GM23338 (cell line): Measurements from ENCODE around the gene PCDHB5. TPM values are rescaled to one million over a fixed set of nuclear protein-coding genes. Genes with fewer than 3 reads are reported as not detected.
A peak's percentile ranks its signal among the peaks of the same experiment; 100 is the strongest.

Experiments used
- ATAC-seq: fragments of 200-7000 bp; cut with Tn5 transposase; 3 replicates; pipeline ENCODE4 v1.9.1; 2020
- DNase-seq: peaks from one replicate; pipeline ENCODE4 v3.0.0-alpha.2; 2015; ENCODE audit warnings: low spot score
- H2AFZ ChIP-seq: fragments of 200-600 bp; sonication (generic); 2 replicates; pipeline ENCODE4 v1.8.0; 2016; ENCODE audit warnings: antibody characterized with exemption, mild to moderate bottlenecking, moderate library complexity
- H3F3A ChIP-seq: fragments of 200-600 bp; sonication (generic); replicated peaks from 2 replicates; pipeline ENCODE4 v1.8.0; 2017; ENCODE audit warnings: antibody characterized with exemption, mixed run types, low read depth
- H3K27ac ChIP-seq: fragments of 200-600 bp; sonication (generic); 2 replicates; pipeline ENCODE4 v1.6.1; 2016; ENCODE audit warnings: low read depth
- H3K27me3 ChIP-seq: fragments of 200-600 bp; sonication (generic); 2 replicates; pipeline ENCODE4 v1.8.0; 2016; ENCODE audit warnings: mild to moderate bottlenecking, mixed run types, moderate library complexity; ENCODE audit not compliant: insufficient read depth
- H3K36me3 ChIP-seq: fragments of 200-600 bp; sonication (generic); 2 replicates; pipeline ENCODE4 v1.8.0; 2016; ENCODE audit warnings: mild to moderate bottlenecking; ENCODE audit not compliant: insufficient read depth
- H3K4me1 ChIP-seq: fragments of 200-600 bp; sonication (generic); 2 replicates; pipeline ENCODE4 v1.8.0; 2016; ENCODE audit warnings: mild to moderate bottlenecking, moderate library complexity; ENCODE audit not compliant: insufficient read depth
- H3K4me2 ChIP-seq: fragments of 200-600 bp; sonication (generic); 2 replicates; pipeline ENCODE4 v1.7.1; 2017; ENCODE audit warnings: mixed run types
- H3K4me3 ChIP-seq: fragments of 200-600 bp; sonication (generic); 2 replicates; pipeline ENCODE4 v1.6.1; 2016; ENCODE audit warnings: mixed run types
- H3K79me2 ChIP-seq: fragments of 200-600 bp; sonication (generic); replicated peaks from 2 replicates; pipeline ENCODE4 v1.8.0; 2017; ENCODE audit warnings: mild to moderate bottlenecking; ENCODE audit not compliant: insufficient read depth
- H3K9me2 ChIP-seq: fragments of 200-600 bp; sonication (generic); 2 replicates; pipeline ENCODE4 v1.8.0; 2017; ENCODE audit not compliant: insufficient read depth
- H4K20me1 ChIP-seq: fragments of 200-600 bp; sonication (generic); replicated peaks from 2 replicates; pipeline ENCODE4 v1.8.0; 2017; ENCODE audit warnings: mild to moderate bottlenecking; ENCODE audit not compliant: insufficient read depth
- H3K27ac Mint-ChIP-seq: 2 replicates; pipeline ENCODE4 v1.8.0; 2020; ENCODE audit warnings: inconsistent platforms, mild to moderate bottlenecking, moderate library complexity, mixed read lengths
- H3K27me3 Mint-ChIP-seq: 3 replicates; pipeline ENCODE4 v1.8.0; 2022; ENCODE audit warnings: low read depth, mild to moderate bottlenecking, moderate library complexity, mixed read lengths, inconsistent platforms; ENCODE audit not compliant: insufficient read depth, poor library complexity
- H3K36me3 Mint-ChIP-seq: 3 replicates; pipeline ENCODE4 v1.8.0; 2021; ENCODE audit warnings: low read depth, mild to moderate bottlenecking, inconsistent platforms, moderate library complexity, mixed read lengths
- H3K4me1 Mint-ChIP-seq: 3 replicates; pipeline ENCODE4 v1.8.0; 2020; ENCODE audit warnings: mild to moderate bottlenecking, inconsistent platforms, mixed read lengths
- H3K4me3 Mint-ChIP-seq: 3 replicates; pipeline ENCODE4 v1.8.0; 2021; ENCODE audit warnings: moderate library complexity, mild to moderate bottlenecking, inconsistent platforms, mixed read lengths
- H3K9me3 Mint-ChIP-seq: 3 replicates; pipeline ENCODE4 v1.8.0; 2020; ENCODE audit warnings: moderate library complexity, mild to moderate bottlenecking, inconsistent platforms, mixed read lengths
- CREB1 ChIP-seq: fragments of 250-450 bp; sonication (Bioruptor Pico); IDR thresholded peaks from 2 replicates; pipeline ENCODE4 v1.5.0; 2020; ENCODE audit warnings: low read depth, mild to moderate bottlenecking, moderate library complexity
- CTCF ChIP-seq, 2 experiments: fragments of 200-600 bp in 1 of 2; sonication (generic) in 1 of 2; conservative IDR thresholded peaks; 2 replicates each; pipeline versions ENCODE4 v1.5.1 to v1.6.1; 2016 to 2017; ENCODE audit warnings: antibody characterized with exemption in 2 of 2, low read depth in 2 of 2, mild to moderate bottlenecking in 2 of 2, moderate library complexity in 1 of 2
- ETS1 ChIP-seq: IDR thresholded peaks from 2 replicates; pipeline ENCODE4 v1.6.1; 2016; ENCODE audit warnings: antibody characterized with exemption
- EZH2 ChIP-seq: fragments of 200-600 bp; sonication (generic); IDR thresholded peaks from one replicate; pipeline ENCODE4 v1.8.0; 2017; ENCODE audit warnings: antibody characterized with exemption, mild to moderate bottlenecking, low read depth; ENCODE audit not compliant: unreplicated experiment
- EZH2phosphoT487 ChIP-seq: fragments of 200-600 bp; sonication (generic); IDR thresholded peaks from one replicate; pipeline ENCODE4 v1.8.1; 2018; ENCODE audit warnings: antibody characterized with exemption; ENCODE audit not compliant: unreplicated experiment
- JUNB ChIP-seq: IDR thresholded peaks from one replicate; pipeline ENCODE4 v1.6.1; 2016; ENCODE audit warnings: antibody characterized with exemption; ENCODE audit not compliant: unreplicated experiment
- NANOG ChIP-seq: IDR thresholded peaks from 2 replicates; pipeline ENCODE4 v1.6.1; 2016; ENCODE audit warnings: antibody characterized with exemption, borderline replicate concordance
- POLR2AphosphoS5 ChIP-seq: IDR thresholded peaks from 2 replicates; pipeline ENCODE4 v1.6.1; 2016; ENCODE audit warnings: antibody characterized with exemption, low read depth
- REST ChIP-seq: IDR thresholded peaks from one replicate; pipeline ENCODE4 v1.6.1; 2018; ENCODE audit warnings: antibody characterized with exemption; ENCODE audit not compliant: unreplicated experiment
- STAT1 ChIP-seq: IDR thresholded peaks from one replicate; pipeline ENCODE4 v1.6.1; 2016; ENCODE audit warnings: antibody characterized with exemption; ENCODE audit not compliant: unreplicated experiment
- ZNF114 ChIP-seq: fragments of 250-450 bp; sonication (Bioruptor Pico); IDR thresholded peaks from 2 replicates; pipeline ENCODE4 v1.5.0; 2020; ENCODE audit warnings: mild to moderate bottlenecking, moderate library complexity
- ZNF331 ChIP-seq: fragments of 250-450 bp; sonication (Bioruptor Pico); IDR thresholded peaks from 2 replicates; pipeline ENCODE4 v1.5.0; 2020; ENCODE audit warnings: low read depth, mild to moderate bottlenecking, moderate library complexity
- ZNF462 ChIP-seq: fragments of 250-450 bp; sonication (Bioruptor Pico); IDR thresholded peaks from 2 replicates; pipeline ENCODE4 v1.5.0; 2020; ENCODE audit warnings: mild to moderate bottlenecking, moderate library complexity
- polyA plus RNA-seq: library from polyadenylated mRNA; unstranded; fragments of >200 nt; fragmentation: Nextera tagmentation; extraction: Ambion mirVana; gene quantifications from 2 replicates; pipeline ENCODE4 v1.2.1, GENCODE V29; 2016
- total RNA-seq: library from RNA; depleted of rRNA; stranded (reverse); fragments of >200 nt; shearing (Covaris generic); gene quantifications from 2 replicates; pipeline ENCODE4 v1.2.3, GENCODE V29; 2014

PCDHB5 gene
- total and polyA plus RNA-seq, 2 experiments from 2014 or later = 18.7 to 49.7 TPM

GRCh38 chr5:141135718-141136266 lies 786 bp downstream of the PCDHB5 start:
- H3K79me2 ChIP-seq = peaks cover 24% of the 10 kb centered on the region
- no peaks in the 10 kb centered on the region; the same call in 1 of the 2 replicates for H3K36me3 ChIP-seq
- H3K4me3 ChIP-seq = peak overlapping the region; percentile 69
- Mint-ChIP-seq H3K36me3 (peaks cover 55% of the 10 kb centered on the region), H3K4me1 (no peaks in the 10 kb centered on the region), H3K9me3 (peaks cover 58% of the 10 kb centered on the region), H3K4me3 (peak overlapping the region; percentile 78), H3K27me3 (peaks cover 2% of the 10 kb centered on the region), H3K27ac (peak overlapping the region; percentile 95)
- H3K27ac ChIP-seq = peak overlapping the region; percentile 64; the same call in 1 of the 2 replicates
- peak overlapping the region; percentile 94 for H3K4me2 ChIP-seq
- H2AFZ ChIP-seq = peak overlapping the region; percentile 84
- ATAC-seq = peak; percentile 55
- no peaks in the 10 kb centered on the region for H3K4me1 ChIP-seq
- H3K9me2 ChIP-seq = no peaks in the 10 kb centered on the region
- H3K27me3 ChIP-seq = no peaks in the 10 kb centered on the region
- no peaks in the 10 kb centered on the region for H3F3A ChIP-seq
- no peaks in the 10 kb centered on the region for H4K20me1 ChIP-seq
- no peak for DNase-seq
- TF ChIP-seq CTCF (conservative IDR thresholded peaks at IDR 0.05; ENCODE audit: low read depth in 2 of 2) (no peak), REST (no peak), POLR2AphosphoS5 (no peak), STAT1 (no peak), NANOG (no peak), ZNF114 (CRISPR knock-in tag) (no peak), ZNF462 (CRISPR knock-in tag) (no peak), JUNB (no peak), ETS1 (no peak), CREB1 (CRISPR knock-in tag) (no peak), EZH2 (no peak), ZNF331 (no peak), EZH2phosphoT487 (no peak)
